HG02763 (cell line): ENCODE results near the gene HERPUD2.
"Not testable (repeated sequence)": the region's sequence is repeated elsewhere in the genome, so short reads cannot be mapped to it uniquely, and the experiment has no call there.

ENCODE experiments used
- ATAC-seq: cut with Tn5 transposase; IDR thresholded peaks from one replicate; pipeline ENCODE4 v1.9.1; 2021; ENCODE audit warnings: mild to moderate bottlenecking, moderate library complexity; ENCODE audit not compliant: unreplicated experiment

Gene HERPUD2

DNA sequence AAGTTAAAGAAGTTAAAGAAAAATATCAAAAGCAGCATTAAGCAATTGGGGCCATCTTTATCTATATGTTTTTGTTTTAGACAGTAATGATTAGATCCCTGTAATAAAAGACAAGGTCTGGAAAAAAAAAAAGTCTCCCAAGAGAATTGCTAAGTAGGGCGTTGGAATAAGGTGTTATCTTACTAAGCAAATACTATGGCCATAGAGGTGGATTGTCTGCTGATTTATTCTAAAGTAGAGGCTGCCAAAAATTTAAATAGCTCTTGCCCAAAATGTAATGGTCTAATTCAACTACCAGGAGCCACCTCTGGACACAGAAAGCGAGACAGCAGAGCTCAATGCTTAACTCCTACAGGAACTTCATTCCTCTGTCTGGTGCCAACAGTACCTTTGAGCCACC lies 71.6 kb downstream of the HERPUD2 start:
- ATAC-seq = no peak

DNA sequence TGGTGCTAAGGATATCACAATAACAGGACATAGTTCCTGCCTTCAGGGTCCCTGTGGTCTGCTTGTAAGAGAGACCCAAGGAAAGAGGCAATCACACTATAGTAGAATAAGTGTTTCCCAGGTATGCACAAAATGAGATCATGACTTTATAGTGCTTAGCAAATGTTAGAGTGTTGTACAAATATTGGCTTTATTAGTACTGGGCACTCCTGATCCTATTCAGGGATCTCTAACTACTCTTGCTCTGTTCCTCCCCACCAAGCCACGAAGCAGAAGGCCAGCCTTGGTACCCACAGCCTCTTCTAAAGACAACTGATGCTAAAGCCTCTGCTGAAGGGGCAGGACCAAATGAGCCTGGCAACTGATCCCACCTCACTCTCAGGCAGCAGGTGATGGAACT lies 75.1 kb downstream of the HERPUD2 start:
- no peak for ATAC-seq

DNA sequence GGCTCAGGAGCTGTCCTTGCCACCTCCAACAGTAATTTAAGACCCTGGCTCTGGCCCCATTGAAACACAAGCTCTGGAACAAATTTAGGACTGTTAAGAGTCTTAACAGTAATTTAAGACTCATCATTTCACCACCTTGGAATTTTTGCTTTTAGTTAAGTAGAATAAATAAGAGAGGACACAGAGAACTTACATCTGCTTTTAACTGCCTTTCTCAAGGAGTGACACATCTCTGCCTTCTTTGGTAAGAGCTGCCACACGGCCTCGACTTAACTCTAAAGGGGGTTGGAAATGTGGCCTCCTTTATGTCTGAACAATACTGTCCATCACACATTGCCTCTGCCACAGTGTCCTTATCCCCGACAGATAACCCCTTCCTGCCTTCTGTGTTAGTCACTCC lies 77.9 kb downstream of the HERPUD2 start:
- no peak for ATAC-seq

DNA sequence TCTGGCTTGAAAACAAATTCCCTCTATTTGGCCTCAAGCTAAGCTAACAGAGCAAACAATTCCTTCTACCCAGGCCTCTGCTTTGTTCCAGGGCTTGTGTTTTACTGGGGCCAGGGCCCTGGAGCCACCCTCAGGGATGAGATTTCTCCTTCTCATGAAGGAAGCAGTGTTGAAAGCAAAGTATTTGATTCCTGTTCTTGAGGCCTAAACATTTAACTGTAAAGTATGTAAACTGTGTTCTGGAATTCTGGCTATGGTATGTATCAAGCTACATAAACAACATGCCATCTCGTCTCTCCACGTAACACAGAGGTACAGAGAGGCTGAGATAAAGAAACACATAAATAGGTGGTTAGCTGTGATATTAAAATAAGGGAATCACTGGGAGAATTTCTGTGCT lies 81.8 kb downstream of the HERPUD2 start:
- no peak for ATAC-seq

DNA sequence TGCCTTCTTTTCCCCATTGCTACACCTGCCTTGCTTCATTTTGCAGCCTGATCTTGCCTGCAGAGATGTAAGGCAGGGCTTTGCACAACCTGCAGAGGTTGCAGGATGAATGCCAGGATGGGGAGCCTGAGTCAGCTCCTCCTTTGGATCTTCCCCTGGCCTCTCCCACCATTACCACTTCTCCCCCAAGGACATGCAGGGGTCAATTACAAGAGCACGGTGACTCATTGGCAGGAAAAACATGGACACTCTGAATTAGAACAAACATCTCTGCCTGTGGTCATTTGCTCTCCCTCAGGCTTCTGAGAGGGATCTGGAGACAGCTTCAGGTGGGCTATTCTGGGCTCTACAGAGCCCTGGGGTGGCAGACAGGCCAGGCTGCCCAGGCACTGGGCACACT lies 89.2 kb downstream of the HERPUD2 start:
- ATAC-seq = no peak

DNA sequence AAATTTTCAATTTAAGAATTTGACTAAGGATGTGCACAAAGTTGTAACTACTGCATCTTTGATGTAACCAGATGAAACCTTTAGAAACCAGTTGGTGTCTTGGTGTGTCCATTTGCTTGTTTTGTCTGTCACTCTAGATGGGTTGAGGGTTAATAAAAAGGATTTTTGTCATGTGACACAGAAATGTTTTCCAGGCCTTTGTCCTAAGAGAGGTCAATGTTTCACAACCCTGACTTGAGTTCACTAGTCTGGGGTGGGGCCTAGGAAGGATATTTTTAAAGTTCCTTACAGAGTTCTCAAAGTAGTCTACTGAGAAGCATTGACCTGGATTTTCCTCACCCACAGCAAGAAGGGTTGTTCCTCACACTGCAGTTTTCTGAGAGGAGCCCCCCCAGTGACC lies 90.3 kb downstream of the HERPUD2 start:
- ATAC-seq = no peak

DNA sequence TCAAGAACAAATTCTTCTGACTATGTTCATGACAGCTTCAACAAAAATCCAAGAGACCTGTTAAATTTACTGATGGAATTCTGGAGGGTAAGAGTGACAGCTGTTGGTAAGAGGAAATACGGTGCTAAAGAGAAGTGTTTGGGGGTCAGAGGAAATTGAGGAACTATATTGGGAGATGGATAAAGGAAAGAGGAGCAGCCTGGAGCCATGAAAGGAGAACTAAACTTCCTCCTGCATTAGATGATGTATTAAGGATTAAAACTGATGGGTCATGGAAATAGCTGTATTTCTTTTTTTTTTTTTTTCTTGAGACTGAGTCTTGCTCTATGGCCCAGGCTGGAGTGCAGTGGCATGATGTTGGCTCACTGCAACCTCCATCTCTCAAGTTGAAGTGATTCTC lies 95.3 kb downstream of the HERPUD2 start:
- ATAC-seq = no peak

DNA sequence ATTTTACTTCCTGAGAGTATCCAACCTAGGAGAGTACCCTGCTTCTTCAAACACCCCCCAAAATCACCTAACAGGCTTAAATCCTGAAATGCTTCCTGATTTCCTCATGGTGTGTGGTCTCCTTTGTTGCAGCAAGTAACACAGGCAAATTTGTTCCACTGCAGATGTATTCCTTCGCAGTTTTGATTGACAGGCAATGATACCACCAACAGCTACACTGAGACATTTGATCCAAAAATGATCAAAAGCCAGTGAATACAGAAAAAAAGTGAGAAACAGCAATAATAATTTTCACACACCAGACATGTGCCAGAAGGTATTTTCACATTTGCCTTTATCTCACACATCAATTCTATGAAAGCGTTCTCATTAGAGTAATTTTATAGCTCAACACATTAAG lies 95.9 kb downstream of the HERPUD2 start:
- no peak for ATAC-seq

DNA sequence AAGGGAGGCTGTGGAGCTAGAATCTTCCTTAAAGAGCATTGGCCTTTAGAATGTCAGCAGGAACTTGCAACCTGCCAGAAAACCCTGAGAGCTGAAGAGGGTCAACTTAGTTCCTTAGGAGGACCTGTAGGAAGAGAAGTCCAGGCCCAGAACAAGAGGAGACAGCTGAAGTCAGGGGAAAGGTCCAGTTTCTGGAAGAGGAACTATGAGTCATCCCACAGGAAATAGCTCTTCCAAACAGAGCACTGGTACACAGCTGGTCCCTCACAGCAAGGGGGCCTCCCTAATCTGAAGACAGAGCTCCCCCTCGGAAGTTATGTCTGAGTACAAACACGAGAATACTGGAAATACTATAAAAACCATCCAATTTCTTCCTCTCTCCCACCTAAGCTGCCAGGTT lies 98.9 kb downstream of the HERPUD2 start:
- ATAC-seq = no peak

DNA sequence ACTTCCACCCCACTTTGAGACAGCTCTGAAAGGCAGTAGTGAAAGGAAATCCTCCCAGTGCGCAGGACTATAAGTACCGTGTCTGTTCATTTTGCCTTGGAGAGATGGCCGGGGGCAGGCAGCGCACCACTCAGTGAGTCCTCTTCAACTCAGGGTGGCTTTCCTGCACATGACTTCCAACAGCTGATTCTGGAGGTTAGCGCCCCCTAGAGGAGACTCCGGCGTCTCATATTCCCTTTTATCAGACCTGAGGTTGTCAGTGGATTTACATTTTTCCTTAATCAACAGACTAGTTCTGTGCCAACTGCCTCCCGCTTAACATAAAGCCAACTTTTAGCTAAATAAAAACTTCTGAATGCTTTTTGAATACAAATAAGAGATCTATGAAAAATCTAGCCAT lies 101.0 kb downstream of the HERPUD2 start:
- no peak for ATAC-seq

DNA sequence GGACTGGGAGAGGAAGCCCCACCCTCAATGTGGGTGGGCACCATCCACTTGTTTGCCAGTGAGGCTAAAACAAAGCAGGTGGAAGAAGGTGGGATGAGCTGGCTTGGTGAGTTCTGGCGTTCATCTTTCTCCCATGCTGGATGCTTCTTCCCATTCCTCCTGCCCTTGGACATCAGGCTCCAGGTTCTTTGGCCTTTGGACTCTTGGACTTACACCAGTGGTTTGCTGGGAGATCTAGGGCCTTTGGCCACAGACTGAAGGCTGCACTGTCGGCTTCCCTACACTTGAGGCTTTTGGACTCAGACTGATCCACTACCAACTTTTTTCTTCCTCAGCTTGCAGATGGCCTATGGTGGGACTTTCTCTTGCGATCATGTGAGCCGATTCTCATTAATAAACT lies 106.3 kb downstream of the HERPUD2 start:
- no peak for ATAC-seq

DNA sequence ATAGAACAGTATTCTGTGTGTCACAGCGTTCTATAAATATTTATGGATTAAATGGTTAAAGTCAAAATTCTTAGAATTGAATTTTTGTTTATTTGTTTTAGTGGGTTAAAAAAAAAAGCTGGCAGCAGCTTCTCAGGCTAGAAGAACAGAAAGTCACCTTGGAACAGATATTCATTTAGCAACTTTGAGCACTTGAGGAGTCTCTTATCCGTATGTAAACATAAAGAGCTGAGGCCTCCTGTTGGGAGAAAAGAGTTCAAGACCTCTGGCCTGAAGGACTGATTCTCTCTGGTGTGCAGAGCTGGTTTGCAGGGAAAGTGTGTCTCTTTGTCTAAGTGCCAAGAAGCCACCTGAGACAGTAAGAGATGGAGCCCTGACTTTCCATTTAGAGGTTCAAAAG lies 109.9 kb downstream of the HERPUD2 start:
- ATAC-seq = no peak

DNA sequence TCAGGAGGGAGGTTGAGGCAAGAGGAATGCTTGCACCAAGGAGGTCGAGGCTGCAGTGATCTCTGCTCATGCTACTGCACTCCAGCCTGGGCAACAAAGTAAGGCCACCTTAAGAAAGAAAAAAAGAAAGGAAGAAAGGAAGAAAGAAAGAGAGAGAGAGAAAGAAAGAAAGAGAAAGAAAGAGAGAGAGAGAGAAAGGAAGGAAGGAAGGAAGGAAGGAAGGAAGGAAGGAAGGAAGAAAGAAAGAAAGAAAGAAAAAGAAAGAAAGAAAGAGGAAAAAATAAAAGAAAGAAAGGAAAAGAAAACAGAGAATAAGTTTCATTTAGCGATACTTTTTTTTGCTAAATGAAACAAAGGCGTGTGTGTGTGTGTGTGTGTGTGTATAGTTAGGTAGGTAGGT lies 110.4 kb downstream of the HERPUD2 start:
- ATAC-seq = not testable (repeated sequence)
